ENCODE results near the gene FERMT3.
"Not testable (repeated sequence)": the region's sequence is repeated elsewhere in the genome, so short reads cannot be mapped to it uniquely, and the experiment has no call there.

FERMT3 gene

GRCh38 chr11:64206457-64207255 lies at the start of gene FERMT3:
Gene FERMT3 (plus strand): TSS chr11:64206721. CDS start chr11:64207365, 644 bp downstream.
- DNase-seq (ENCODE audit: low spot score) = no peak

GRCh38 chr11:64157631-64158394 lies 48.7 kb upstream of the FERMT3 start:
- DNase-seq (ENCODE audit: low spot score) = no peak

GRCh38 chr11:64161037-64161436 lies 45.5 kb upstream of the FERMT3 start:
- DNase-seq (ENCODE audit: low spot score) = no peak

GRCh38 chr11:64162769-64163168 lies 43.8 kb upstream of the FERMT3 start:
- not testable (repeated sequence) for DNase-seq (ENCODE audit: low spot score)

- no peak for DNase-seq (ENCODE audit: low spot score)
These were observed 42.6 kb upstream of the FERMT3 start for GRCh38 chr11:64163951-64164350.

GRCh38 chr11:64164392-64165312 lies 41.9 kb upstream of the FERMT3 start:
- peak; percentile 35 for DNase-seq (ENCODE audit: low spot score)

GRCh38 chr11:64165481-64165841 lies 41.1 kb upstream of the FERMT3 start:
- DNase-seq (ENCODE audit: low spot score) = peak; percentile 43

GRCh38 chr11:64165842-64166635 lies 40.5 kb upstream of the FERMT3 start, which contains the start of gene MACROD1:
Gene MACROD1 (minus strand): TSS chr11:64166113. CDS start chr11:64165994, 119 bp downstream.
- DNase-seq (ENCODE audit: low spot score) = peak; percentile 94

- no peak for DNase-seq (ENCODE audit: low spot score)
These were observed 36.1 kb upstream of the FERMT3 start for GRCh38 chr11:64170419-64170818.

- no peak for DNase-seq (ENCODE audit: low spot score)
These were observed 32.7 kb upstream of the FERMT3 start for GRCh38 chr11:64173616-64174355.

GRCh38 chr11:64176751-64177150 lies 29.8 kb upstream of the FERMT3 start:
- DNase-seq (ENCODE audit: low spot score) = no peak

- DNase-seq (ENCODE audit: low spot score) = no peak
These were observed 28.3 kb upstream of the FERMT3 start for GRCh38 chr11:64178203-64178602.

- DNase-seq (ENCODE audit: low spot score) = no peak
These were observed 27.4 kb upstream of the FERMT3 start for GRCh38 chr11:64178951-64179639.

GRCh38 chr11:64180891-64181290 lies 25.6 kb upstream of the FERMT3 start:
- DNase-seq (ENCODE audit: low spot score) = no peak

GRCh38 chr11:64181506-64182411 lies 24.8 kb upstream of the FERMT3 start:
- DNase-seq (ENCODE audit: low spot score) = peak; percentile 95

GRCh38 chr11:64183890-64184289 lies 22.6 kb upstream of the FERMT3 start:
- DNase-seq (ENCODE audit: low spot score) = no peak

- peak; percentile 88 for DNase-seq (ENCODE audit: low spot score)
These were observed 21.3 kb upstream of the FERMT3 start for GRCh38 chr11:64185175-64185692.

- DNase-seq (ENCODE audit: low spot score) = peak; percentile 99
These were observed 20.6 kb upstream of the FERMT3 start, which contains the start of gene STIP1 for GRCh38 chr11:64185693-64186491. Gene STIP1 (plus strand): TSS chr11:64186171. CDS start chr11:64186262, 91 bp downstream.
